Measurements from ENCODE around the gene RPS6KC1.

GRCh38 chr1:213075725-213076124 lies 24.7 kb downstream of the RPS6KC1 start:
- TF ChIP-seq FOXM1 (IDR thresholded peaks at IDR 0.05; ENCODE audit: borderline replicate concordance) (no peak), NFRKB (IDR thresholded peaks at IDR 0.05) (no peak), SP1 (IDR thresholded peaks at IDR 0.05) (no peak), SUZ12 (IDR thresholded peaks at IDR 0.05) (no peak), ARNT (IDR thresholded peaks at IDR 0.05) (no peak), BHLHE40 (IDR thresholded peaks at IDR 0.05; ENCODE audit: borderline replicate concordance) (no peak)
- TF ChIP-seq, protein P1, sequence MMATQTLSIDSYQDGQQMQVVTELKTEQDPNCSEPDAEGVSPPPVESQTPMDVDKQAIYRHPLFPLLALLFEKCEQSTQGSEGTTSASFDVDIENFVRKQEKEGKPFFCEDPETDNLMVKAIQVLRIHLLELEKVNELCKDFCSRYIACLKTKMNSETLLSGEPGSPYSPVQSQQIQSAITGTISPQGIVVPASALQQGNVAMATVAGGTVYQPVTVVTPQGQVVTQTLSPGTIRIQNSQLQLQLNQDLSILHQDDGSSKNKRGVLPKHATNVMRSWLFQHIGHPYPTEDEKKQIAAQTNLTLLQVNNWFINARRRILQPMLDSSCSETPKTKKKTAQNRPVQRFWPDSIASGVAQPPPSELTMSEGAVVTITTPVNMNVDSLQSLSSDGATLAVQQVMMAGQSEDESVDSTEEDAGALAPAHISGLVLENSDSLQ (IDR thresholded peaks at IDR 0.05) = no peak

All from HEK293T (cell line).